ENCODE measurements around the gene ADAMTS2. TPM values are rescaled to one million over a fixed set of nuclear protein-coding genes. Genes with fewer than 3 reads are reported as not detected.

The ADAMTS2 gene
- total and polyA plus RNA-seq, 2 donors (not counting 1 experiment from before 2014, with no cell fraction given): 16.2 to 70.2 TPM

GRCh38 chr5:179239256-179240135 lies 105.8 kb downstream of the ADAMTS2 start:
- Histone ChIP-seq H3K27ac (ENCODE audit: insufficient read depth, low read length) (no peak overlapping the region), H3K9ac (ENCODE audit: insufficient read depth, low read length) (no peak overlapping the region), H3K4me1 (ENCODE audit: control insufficient read depth, extremely low read depth, insufficient read depth, low read length) (peaks cover 9% of the 10 kb centered on the region), H3K36me3 (ENCODE audit: control insufficient read depth, insufficient read depth, low read length) (peaks cover 2% of the 10 kb centered on the region), H3K9me3 (ENCODE audit: control insufficient read depth, insufficient read depth, low read depth, low read length) (no peaks in the 10 kb centered on the region), H2AFZ (ENCODE audit: low read length) (no peak overlapping the region), H3K4me2 (ENCODE audit: extremely low read depth, insufficient read depth, low read length) (no peak overlapping the region), H3K4me3 (replicated peaks in 1 of 4; ENCODE audit: control extremely low read depth in 1 of 4, insufficient read depth in 1 of 4, low read depth in 3 of 4, low read length in 4 of 4) (no peak overlapping the region), H4K20me1 (ENCODE audit: control insufficient read depth, extremely low read depth, insufficient read depth, low read length) (no peaks in the 10 kb centered on the region), H3K27me3 (ENCODE audit: control insufficient read depth, insufficient read depth, low read length) (no peaks in the 10 kb centered on the region), H3K79me2 (ENCODE audit: control insufficient read depth, insufficient read depth, low read length) (peaks cover 24% of the 10 kb centered on the region)
- no peak for DNase-seq (ENCODE audit: low read depth in 2 of 2)
- TF ChIP-seq EZH2 (IDR thresholded peaks at IDR 0.05; ENCODE audit: low read length, missing control alignments) (no peak), CTCF (conservative IDR thresholded peaks at IDR 0.05 in 1 of 2, IDR thresholded peaks at IDR 0.05 in 1 of 2; ENCODE audit: low read depth in 1 of 2, low read length in 2 of 2) (no peak)

- Histone ChIP-seq H4K20me1 (ENCODE audit: control insufficient read depth, extremely low read depth, insufficient read depth, low read length) (no peaks in the 10 kb centered on the region), H3K36me3 (ENCODE audit: control insufficient read depth, insufficient read depth, low read length) (peaks cover 2% of the 10 kb centered on the region), H3K27me3 (ENCODE audit: control insufficient read depth, insufficient read depth, low read length) (no peaks in the 10 kb centered on the region), H3K4me2 (ENCODE audit: extremely low read depth, insufficient read depth, low read length) (no peak overlapping the region), H3K4me3 (replicated peaks in 1 of 4; ENCODE audit: control extremely low read depth in 1 of 4, insufficient read depth in 1 of 4, low read depth in 3 of 4, low read length in 4 of 4) (no peak overlapping the region), H2AFZ (ENCODE audit: low read length) (no peak overlapping the region), H3K4me1 (ENCODE audit: control insufficient read depth, extremely low read depth, insufficient read depth, low read length) (peaks cover 6% of the 10 kb centered on the region), H3K79me2 (ENCODE audit: control insufficient read depth, insufficient read depth, low read length) (peaks cover 24% of the 10 kb centered on the region), H3K9me3 (ENCODE audit: control insufficient read depth, insufficient read depth, low read depth, low read length) (no peaks in the 10 kb centered on the region), H3K27ac (ENCODE audit: insufficient read depth, low read length) (no peak overlapping the region), H3K9ac (ENCODE audit: insufficient read depth, low read length) (no peak overlapping the region)
- DNase-seq (ENCODE audit: low read depth in 2 of 2): no peak
- TF ChIP-seq CTCF (conservative IDR thresholded peaks at IDR 0.05 in 1 of 2, IDR thresholded peaks at IDR 0.05 in 1 of 2; ENCODE audit: low read depth in 1 of 2, low read length in 2 of 2) (no peak), EZH2 (IDR thresholded peaks at IDR 0.05; ENCODE audit: low read length, missing control alignments) (no peak)
Measured at GRCh38 chr5:179238628-179238970, 106.7 kb downstream of the ADAMTS2 start.

- TF ChIP-seq CTCF (conservative IDR thresholded peaks at IDR 0.05 in 1 of 2, IDR thresholded peaks at IDR 0.05 in 1 of 2; ENCODE audit: low read depth in 1 of 2, low read length in 2 of 2) (no peak), EZH2 (IDR thresholded peaks at IDR 0.05; ENCODE audit: low read length, missing control alignments) (no peak)
- no peak overlapping the region for H2AFZ ChIP-seq (ENCODE audit: low read length)
- peaks cover 2% of the 10 kb centered on the region for H3K36me3 ChIP-seq (ENCODE audit: control insufficient read depth, insufficient read depth, low read length)
- H3K27me3 ChIP-seq (ENCODE audit: control insufficient read depth, insufficient read depth, low read length): no peaks in the 10 kb centered on the region
- H3K9me3 ChIP-seq (ENCODE audit: control insufficient read depth, insufficient read depth, low read depth, low read length): no peaks in the 10 kb centered on the region
- no peak overlapping the region for H3K9ac ChIP-seq (ENCODE audit: insufficient read depth, low read length)
- no peak overlapping the region for H3K4me3 ChIP-seq (replicated peaks in 1 of 4; ENCODE audit: control extremely low read depth in 1 of 4, insufficient read depth in 1 of 4, low read depth in 3 of 4, low read length in 4 of 4)
- H3K4me2 ChIP-seq (ENCODE audit: extremely low read depth, insufficient read depth, low read length): no peak overlapping the region
- H3K27ac ChIP-seq (ENCODE audit: insufficient read depth, low read length): no peak overlapping the region
- DNase-seq (ENCODE audit: low read depth in 2 of 2): no peak
- no peaks in the 10 kb centered on the region for H4K20me1 ChIP-seq (ENCODE audit: control insufficient read depth, extremely low read depth, insufficient read depth, low read length)
- peaks cover 21% of the 10 kb centered on the region for H3K79me2 ChIP-seq (ENCODE audit: control insufficient read depth, insufficient read depth, low read length)
- peaks cover under 1% of the 10 kb centered on the region for H3K4me1 ChIP-seq (ENCODE audit: control insufficient read depth, extremely low read depth, insufficient read depth, low read length)
Measured at GRCh38 chr5:179237770-179238627, 107.3 kb downstream of the ADAMTS2 start.
